B cell (primary cell): ENCODE data around the gene MYCN.

Source experiments
- CTCF ChIP-seq: fragments of 200-600 bp; IDR thresholded peaks from one replicate; pipeline ENCODE4 v1.8.0; 2022; ENCODE audit warnings: antibody characterized with exemption, mild to moderate bottlenecking
- EZH2 ChIP-seq: IDR thresholded peaks from 2 replicates; pipeline ENCODE4 v1.6.1; 2012; ENCODE audit warnings: borderline replicate concordance, low read depth, mild to moderate bottlenecking, moderate library complexity, low read length; ENCODE audit not compliant: insufficient read depth, poor library complexity, severe bottlenecking

- TF ChIP-seq CTCF (no peak), EZH2 (no peak)
Observed at GRCh38 chr2:15993666-15994065, 53.3 kb downstream of the MYCN start.
